OCI-LY3 (cell line): ENCODE measurements around the gene C11orf65.
"Not testable (repeated sequence)": the region's sequence is repeated elsewhere in the genome, so short reads cannot be mapped to it uniquely, and the experiment has no call there.

Experiments
- H2AFZ ChIP-seq: fragments of 200-600, 300-600 bp; shearing (Covaris generic); 2 replicates; pipeline ENCODE4 v1.6.0; 2014; ENCODE audit warnings: antibody characterized with exemption, low read depth, low read length
- H3K27ac ChIP-seq: fragments of 200-600, 300-600 bp; sonication (generic); 2 replicates; pipeline ENCODE4 v1.5.1; 2014; ENCODE audit warnings: mild to moderate bottlenecking, low read length, moderate library complexity, mixed read lengths
- H3K27me3 ChIP-seq: fragments of 200-600, 300-600 bp; sonication (generic); 2 replicates; pipeline ENCODE4 v1.6.1; 2014; ENCODE audit warnings: low read depth, low read length, mixed read lengths
- H3K36me3 ChIP-seq: fragments of 200-600, 300-600 bp; sonication (generic); replicated peaks from 2 replicates; pipeline ENCODE3; 2014; ENCODE audit warnings: low read depth, low read length, mixed read lengths
- H3K4me1 ChIP-seq: fragments of 300-600, 200-600 bp; sonication (generic); 2 replicates; pipeline ENCODE4 v1.6.1; 2014; ENCODE audit warnings: low read length, mixed read lengths
- H3K4me2 ChIP-seq: fragments of 200-600, 300-600 bp; sonication (generic); 2 replicates; pipeline ENCODE4 v1.6.1; 2014; ENCODE audit warnings: low read length, mixed read lengths
- H3K4me3 ChIP-seq: fragments of 300-600, 200-600 bp; sonication (generic); 2 replicates; pipeline ENCODE4 v1.5.1; 2014; ENCODE audit warnings: antibody characterized with exemption, mild to moderate bottlenecking, low read length, moderate library complexity
- H3K79me2 ChIP-seq: fragments of 300-600, 200-600 bp; shearing (Covaris generic); 2 replicates; pipeline ENCODE4 v1.6.1; 2014; ENCODE audit warnings: mild to moderate bottlenecking, low read length, mixed read lengths
- H3K9ac ChIP-seq: fragments of 300-600, 200-600 bp; shearing (Covaris generic); 2 replicates; pipeline ENCODE4 v1.6.0; 2014; ENCODE audit warnings: mild to moderate bottlenecking, low read length, moderate library complexity
- H3K9me3 ChIP-seq: fragments of 200-600, 300-600 bp; shearing (Covaris generic); 2 replicates; pipeline ENCODE4 v1.6.1; 2014; ENCODE audit warnings: low read length, mixed read lengths; ENCODE audit not compliant: insufficient read depth
- H4K20me1 ChIP-seq: fragments of 200-600, 300-600 bp; sonication (generic); 2 replicates; pipeline ENCODE4 v1.6.1; 2016; ENCODE audit warnings: low read length, mixed read lengths; ENCODE audit not compliant: insufficient read depth
- EZH2phosphoT487 ChIP-seq: fragments of 200-600 bp; shearing (Covaris generic); IDR thresholded peaks from 2 replicates; pipeline ENCODE4 v1.6.1; 2018; ENCODE audit warnings: antibody characterized with exemption, mixed run types, low read depth
- TF ChIP-seq, protein P1 (sequence below): fragments of 200-600, 300-600 bp; sonication (generic); IDR thresholded peaks from 2 replicates; pipeline ENCODE4 v1.5.1; 2014; ENCODE audit warnings: antibody characterized with exemption, low read length, low read depth

Gene C11orf65

DNA sequence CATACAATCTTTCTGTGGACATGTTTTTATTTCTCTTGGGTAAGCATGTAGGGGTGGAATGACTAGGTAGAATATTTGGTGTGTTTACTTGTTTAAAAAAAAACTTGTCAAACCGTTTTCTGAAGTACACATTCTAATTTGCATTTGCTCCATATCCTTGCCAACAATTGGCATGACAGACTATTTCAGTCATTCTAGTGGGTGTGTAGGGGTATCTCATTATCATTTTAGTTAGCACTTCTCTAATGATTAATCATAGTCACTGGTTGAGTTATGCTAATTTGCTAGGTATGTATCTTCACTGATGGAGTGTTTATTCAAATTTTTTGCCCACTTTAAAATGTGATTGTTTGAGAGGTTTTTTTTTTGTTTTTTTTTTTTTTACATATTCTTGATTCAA, 64.3 kb downstream of the C11orf65 start:
- Histone ChIP-seq H3K27me3 (no peaks in the 10 kb centered on the region), H4K20me1 (no peaks in the 10 kb centered on the region), H3K9me3 (no peaks in the 10 kb centered on the region), H2AFZ (no peak overlapping the region), H3K27ac (no peak overlapping the region), H3K4me2 (no peak overlapping the region), H3K4me3 (no peak overlapping the region), H3K9ac (no peak overlapping the region), H3K79me2 (no peaks in the 10 kb centered on the region), H3K36me3 (no peaks in the 10 kb centered on the region), H3K4me1 (no peaks in the 10 kb centered on the region)
- TF ChIP-seq, protein P1, sequence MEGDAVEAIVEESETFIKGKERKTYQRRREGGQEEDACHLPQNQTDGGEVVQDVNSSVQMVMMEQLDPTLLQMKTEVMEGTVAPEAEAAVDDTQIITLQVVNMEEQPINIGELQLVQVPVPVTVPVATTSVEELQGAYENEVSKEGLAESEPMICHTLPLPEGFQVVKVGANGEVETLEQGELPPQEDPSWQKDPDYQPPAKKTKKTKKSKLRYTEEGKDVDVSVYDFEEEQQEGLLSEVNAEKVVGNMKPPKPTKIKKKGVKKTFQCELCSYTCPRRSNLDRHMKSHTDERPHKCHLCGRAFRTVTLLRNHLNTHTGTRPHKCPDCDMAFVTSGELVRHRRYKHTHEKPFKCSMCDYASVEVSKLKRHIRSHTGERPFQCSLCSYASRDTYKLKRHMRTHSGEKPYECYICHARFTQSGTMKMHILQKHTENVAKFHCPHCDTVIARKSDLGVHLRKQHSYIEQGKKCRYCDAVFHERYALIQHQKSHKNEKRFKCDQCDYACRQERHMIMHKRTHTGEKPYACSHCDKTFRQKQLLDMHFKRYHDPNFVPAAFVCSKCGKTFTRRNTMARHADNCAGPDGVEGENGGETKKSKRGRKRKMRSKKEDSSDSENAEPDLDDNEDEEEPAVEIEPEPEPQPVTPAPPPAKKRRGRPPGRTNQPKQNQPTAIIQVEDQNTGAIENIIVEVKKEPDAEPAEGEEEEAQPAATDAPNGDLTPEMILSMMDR: no peak
- no peak for TF ChIP-seq EZH2phosphoT487

DNA sequence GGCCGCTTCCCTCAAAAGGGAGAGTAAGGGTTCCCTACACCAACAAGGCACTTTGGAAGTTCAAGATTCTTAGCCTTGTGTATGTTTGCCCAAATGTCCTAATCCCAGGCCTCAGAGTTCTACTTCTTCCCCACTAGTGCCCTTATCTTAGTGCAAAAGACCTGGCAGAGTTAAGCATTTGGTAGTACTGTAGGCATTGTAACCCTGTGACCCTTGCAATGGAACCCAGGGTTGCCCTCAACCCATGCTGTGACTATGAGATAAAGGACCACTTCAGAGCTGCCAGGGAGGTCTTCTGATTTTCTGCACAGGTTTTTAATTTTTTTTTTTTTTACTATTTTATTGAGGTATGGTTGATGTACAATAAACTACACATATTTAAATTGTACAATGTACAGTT, 65.1 kb downstream of the C11orf65 start:
- TF ChIP-seq, protein P1: no peak
- TF ChIP-seq EZH2phosphoT487: no peak
- Histone ChIP-seq H3K9ac (no peak overlapping the region), H3K79me2 (no peaks in the 10 kb centered on the region), H3K9me3 (no peaks in the 10 kb centered on the region), H3K27me3 (no peaks in the 10 kb centered on the region), H3K27ac (no peak overlapping the region), H3K4me2 (no peak overlapping the region), H3K4me1 (no peaks in the 10 kb centered on the region), H4K20me1 (no peaks in the 10 kb centered on the region), H3K36me3 (no peaks in the 10 kb centered on the region), H2AFZ (no peak overlapping the region), H3K4me3 (no peak overlapping the region)

DNA sequence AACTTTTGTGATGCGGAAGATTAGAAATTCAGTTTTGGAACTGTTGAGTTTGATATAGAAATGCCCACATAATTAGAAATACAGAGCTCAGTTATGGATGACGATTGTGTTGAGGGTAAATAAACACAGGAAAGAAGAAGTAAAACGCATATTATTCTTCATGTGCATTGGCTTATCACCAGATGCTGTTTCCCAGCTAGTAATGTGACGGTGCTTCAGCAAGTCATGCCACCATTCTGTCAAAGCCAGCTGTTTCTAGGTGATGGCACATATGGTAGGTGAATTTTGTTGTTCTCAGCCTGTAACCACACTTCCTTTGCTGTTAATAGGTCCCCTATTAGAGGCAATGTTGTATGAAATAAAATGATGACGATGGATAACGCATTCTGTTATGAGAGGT, 68.9 kb downstream of the C11orf65 start:
- no peaks in the 10 kb centered on the region for H3K4me1 ChIP-seq
- TF ChIP-seq, protein P1: no peak
- no peak for TF ChIP-seq EZH2phosphoT487
- no peak overlapping the region for H3K9ac ChIP-seq
- H3K36me3 ChIP-seq: no peaks in the 10 kb centered on the region
- H3K4me2 ChIP-seq: no peak overlapping the region
- H3K27ac ChIP-seq: no peak overlapping the region
- H3K9me3 ChIP-seq: no peaks in the 10 kb centered on the region
- H3K27me3 ChIP-seq: no peaks in the 10 kb centered on the region
- H3K79me2 ChIP-seq: no peaks in the 10 kb centered on the region
- no peak overlapping the region for H2AFZ ChIP-seq
- no peaks in the 10 kb centered on the region for H4K20me1 ChIP-seq
- H3K4me3 ChIP-seq: no peak overlapping the region

DNA sequence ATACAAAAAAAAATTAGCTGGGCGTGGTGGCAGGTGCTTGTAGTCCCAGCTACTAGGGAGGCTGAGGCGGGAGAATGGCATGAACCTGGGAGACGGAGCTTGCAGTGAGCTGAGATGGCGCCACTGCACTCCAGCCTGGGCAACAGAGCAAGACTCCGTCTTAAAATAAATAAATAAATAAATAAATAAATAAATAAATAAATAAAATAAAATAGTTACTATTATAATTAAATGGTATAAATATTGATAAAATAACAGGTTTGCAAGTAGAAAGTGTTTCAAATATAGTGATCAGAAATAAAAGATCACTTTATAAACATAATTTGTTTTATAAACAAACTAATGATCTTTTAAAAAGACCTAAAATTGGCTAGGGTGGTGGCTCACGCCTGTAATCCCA, 70.7 kb downstream of the C11orf65 start:
- H3K27ac ChIP-seq, H3K36me3 ChIP-seq, H3K4me2 ChIP-seq, H3K4me3 ChIP-seq, H2AFZ ChIP-seq, H3K79me2 ChIP-seq, H4K20me1 ChIP-seq, H3K4me1 ChIP-seq, H3K27me3 ChIP-seq, H3K9me3 ChIP-seq, H3K9ac ChIP-seq: not testable (repeated sequence)

DNA sequence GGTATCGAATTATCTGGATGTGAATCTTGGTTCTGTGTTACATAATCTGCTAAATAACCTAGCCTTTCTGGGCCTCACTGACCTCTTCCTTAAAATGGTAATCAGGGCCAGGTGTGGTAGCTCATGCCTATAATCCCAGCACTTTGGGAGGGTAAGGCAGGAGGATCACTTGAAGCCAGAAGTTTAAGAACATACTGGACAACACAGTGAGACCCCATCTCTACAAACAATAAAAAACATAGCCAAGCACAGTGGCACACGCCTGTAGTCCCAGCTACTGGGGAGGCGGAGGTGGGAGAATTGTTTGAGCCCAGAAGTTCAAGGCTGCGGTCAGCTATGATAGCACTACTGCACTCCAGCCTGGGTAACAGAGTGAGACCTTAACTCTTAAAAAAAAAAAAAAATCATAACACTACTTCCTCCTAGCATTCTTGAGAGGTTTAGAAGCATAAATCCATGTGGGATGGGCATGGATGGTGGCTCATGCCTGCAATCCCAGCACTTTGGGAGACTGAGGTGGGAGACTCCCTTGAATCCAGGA, 72.5 kb downstream of the C11orf65 start:
- no peaks in the 10 kb centered on the region for H3K36me3 ChIP-seq
- no peak overlapping the region for H3K9ac ChIP-seq
- H3K27ac ChIP-seq: no peak overlapping the region
- no peak for TF ChIP-seq EZH2phosphoT487
- TF ChIP-seq, protein P1: no peak
- H3K79me2 ChIP-seq: no peaks in the 10 kb centered on the region
- no peak overlapping the region for H3K4me2 ChIP-seq
- no peak overlapping the region for H2AFZ ChIP-seq
- H3K4me1 ChIP-seq: no peaks in the 10 kb centered on the region
- H3K9me3 ChIP-seq: no peaks in the 10 kb centered on the region
- H3K4me3 ChIP-seq: no peak overlapping the region
- no peaks in the 10 kb centered on the region for H3K27me3 ChIP-seq
- H4K20me1 ChIP-seq: no peaks in the 10 kb centered on the region
